SK-N-SH (cell line): ENCODE data around the gene DDI2. TPM values are rescaled to one million over a fixed set of nuclear protein-coding genes. Genes with fewer than 3 reads are reported as not detected.

Experiments
- CTCF ChIA-PET: fragments of 300-600, 350-600 bp; formaldehyde crosslinking; extraction: SDS; loops from one replicate; lab custom pipeline; 2021; lab: Yijun Ruan, JAX
- POLR2A ChIA-PET: fragments of 350-600 bp; sonication (Branson Sonifier 250); formaldehyde crosslinking; extraction: SDS; loops from one replicate; lab custom pipeline; 2020; ENCODE audit warnings: antibody characterized with exemption, inconsistent platforms; lab: Yijun Ruan, JAX
- DNase-seq: peaks from one replicate; pipeline ENCODE4 v3.0.0; 2012
- H2AFZ ChIP-seq: fragments of 200-600 bp; sonication (generic); 2 replicates; pipeline ENCODE4 v1.8.1; 2016; ENCODE audit warnings: antibody characterized with exemption, mild to moderate bottlenecking, low read depth
- H3F3A ChIP-seq: fragments of 200-600 bp; sonication (generic); replicated peaks from 2 replicates; pipeline ENCODE3; 2016; ENCODE audit warnings: antibody characterized with exemption, mild to moderate bottlenecking; ENCODE audit not compliant: insufficient read depth
- H3K27ac ChIP-seq, 2 experiments: fragments of 200-500 bp in 1 of 2; fragments of 200-600 bp in 1 of 2; sonication (Bioruptor generic) in 1 of 2; sonication (generic), shearing (Covaris generic) in 1 of 2; 2 replicates each; pipeline versions ENCODE4 v1.5.1 to v1.6.1; 2014 to 2016; ENCODE audit warnings: low read depth in 2 of 2, inconsistent platforms in 1 of 2, low read length in 1 of 2, mild to moderate bottlenecking in 1 of 2, mixed read lengths in 1 of 2
- H3K27me3 ChIP-seq: fragments of 200-600 bp; sonication (generic), shearing (Covaris generic); 2 replicates; pipeline ENCODE4 v1.6.1; 2016; ENCODE audit warnings: mixed run types; ENCODE audit not compliant: insufficient read depth
- H3K36me3 ChIP-seq, 2 experiments: fragments of 200-500 bp in 1 of 2; fragments of 200-600 bp in 1 of 2; sonication (Bioruptor generic) in 1 of 2; sonication (generic) in 1 of 2; replicated peaks in 1 of 2; 2 replicates each; pipeline versions ENCODE3 to v1.5.1; 2014 to 2016; ENCODE audit warnings: low read length in 1 of 2, mild to moderate bottlenecking in 1 of 2; ENCODE audit not compliant: insufficient read depth in 2 of 2, control insufficient read depth in 1 of 2
- H3K4me1 ChIP-seq, 2 experiments: fragments of 200-500 bp in 1 of 2; fragments of 200-600 bp in 1 of 2; sonication (Bioruptor generic) in 1 of 2; sonication (generic), shearing (Covaris generic) in 1 of 2; 2 replicates each; pipeline versions ENCODE4 v1.5.1 to v1.6.1; 2014 to 2016; ENCODE audit warnings: low read depth in 1 of 2, low read length in 1 of 2, mixed run types in 1 of 2; ENCODE audit not compliant: insufficient read depth in 2 of 2, control insufficient read depth in 1 of 2
- H3K4me2 ChIP-seq: fragments of 200-600 bp; sonication (generic), shearing (Covaris generic); 2 replicates; pipeline ENCODE4 v1.6.1; 2017; ENCODE audit warnings: mixed run types
- H3K4me3 ChIP-seq, 2 experiments: fragments of 200-500 bp in 1 of 2; fragments of 200-600 bp in 1 of 2; sonication (Bioruptor generic) in 1 of 2; sonication (generic), shearing (Covaris generic) in 1 of 2; 2 replicates each; pipeline versions ENCODE4 v1.5.1 to v1.8.1; 2014 to 2016; ENCODE audit warnings: low read depth in 2 of 2, inconsistent platforms in 1 of 2, low read length in 1 of 2, mild to moderate bottlenecking in 1 of 2, mixed read lengths in 1 of 2, moderate library complexity in 1 of 2
- H3K79me2 ChIP-seq: fragments of 200-600 bp; sonication (generic); 2 replicates; pipeline ENCODE4 v1.8.1; 2017; ENCODE audit warnings: mild to moderate bottlenecking; ENCODE audit not compliant: insufficient read depth
- H3K9ac ChIP-seq: fragments of 200-600 bp; sonication (generic); 2 replicates; pipeline ENCODE4 v1.6.1; 2017; ENCODE audit warnings: mixed run types
- H3K9me2 ChIP-seq: fragments of 200-600 bp; sonication (generic); 2 replicates; pipeline ENCODE4 v1.6.1; 2017; ENCODE audit warnings: mixed run types
- H3K9me3 ChIP-seq: fragments of 200-600 bp; sonication (generic); 2 replicates; pipeline ENCODE4 v1.6.1; 2017; ENCODE audit warnings: mixed run types, mild to moderate bottlenecking, moderate library complexity
- H4K20me1 ChIP-seq: fragments of 200-600 bp; sonication (generic); 2 replicates; pipeline ENCODE4 v1.6.1; 2017; ENCODE audit warnings: mild to moderate bottlenecking, mixed run types; ENCODE audit not compliant: insufficient read depth
- CHD2 ChIP-seq: fragments of 150-350 bp; IDR thresholded peaks from 2 replicates; pipeline ENCODE4 v1.6.1; 2018; ENCODE audit warnings: low read length; ENCODE audit not compliant: partially characterized antibody
- ELF1 ChIP-seq: IDR thresholded peaks from 2 replicates; pipeline ENCODE4 v1.4.0; 2012
- EP300 ChIP-seq, 2 experiments: IDR thresholded peaks; 2 replicates each; pipeline versions ENCODE4 v1.4.0 to v1.6.1; 2012; ENCODE audit warnings: borderline replicate concordance in 1 of 2, low read depth in 1 of 2, low read length in 1 of 2
- EZH2phosphoT487 ChIP-seq: fragments of 200-600 bp; sonication (generic); IDR thresholded peaks from 2 replicates; pipeline ENCODE4 v1.6.1; 2017; ENCODE audit warnings: low read depth, mixed run types, mild to moderate bottlenecking, antibody characterized with exemption, moderate library complexity, borderline replicate concordance
- FOXJ3 ChIP-seq: sonication (generic); formaldehyde crosslinking; IDR thresholded peaks from 2 replicates; pipeline ENCODE4 v1.5.1; 2020; ENCODE audit warnings: mild to moderate bottlenecking, missing genetic modification reagents
- GABPA ChIP-seq: IDR thresholded peaks from 2 replicates; pipeline ENCODE4 v1.4.0; 2012; ENCODE audit warnings: low read depth, mild to moderate bottlenecking
- GATA2 ChIP-seq: sonication (generic); formaldehyde crosslinking; IDR thresholded peaks from 2 replicates; pipeline ENCODE4 v1.5.0; 2020; ENCODE audit warnings: mild to moderate bottlenecking, missing genetic modification reagents
- IRF3 ChIP-seq: fragments of 150-350 bp; IDR thresholded peaks from 2 replicates; pipeline ENCODE4 v1.6.1; 2016; ENCODE audit warnings: mild to moderate bottlenecking, low read depth, low read length
- NFIC ChIP-seq: IDR thresholded peaks from 2 replicates; pipeline ENCODE4 v1.4.0; 2012; ENCODE audit warnings: borderline replicate concordance
- RCOR1 ChIP-seq: fragments of 150-350 bp; IDR thresholded peaks from 2 replicates; pipeline ENCODE4 v1.6.1; 2017; ENCODE audit warnings: antibody characterized with exemption, low read length
- RFX5 ChIP-seq: IDR thresholded peaks from 2 replicates; pipeline ENCODE4 v1.6.1; 2012; ENCODE audit warnings: mild to moderate bottlenecking, improper control_type of control experiment, low read length
- RXRA ChIP-seq: IDR thresholded peaks from 2 replicates; pipeline ENCODE4 v1.4.0; 2012; ENCODE audit warnings: low read depth, mild to moderate bottlenecking, borderline replicate concordance
- SMC3 ChIP-seq: IDR thresholded peaks from 2 replicates; pipeline ENCODE4 v1.6.1; 2012; ENCODE audit warnings: low read depth, low read length, improper control_type of control experiment
- TCF12 ChIP-seq: IDR thresholded peaks from 2 replicates; pipeline ENCODE4 v1.4.0; 2012
- TEAD4 ChIP-seq: IDR thresholded peaks from 2 replicates; pipeline ENCODE4 v1.4.0; 2012; ENCODE audit warnings: mild to moderate bottlenecking, borderline replicate concordance; ENCODE audit not compliant: insufficient read depth
- YY1 ChIP-seq: IDR thresholded peaks from 2 replicates; pipeline ENCODE4 v1.4.0; 2012; ENCODE audit warnings: low read depth, mild to moderate bottlenecking
- WGBS: methylation state at CpG from one replicate; pipeline ENCODE4 v1.1.6; 2017; ENCODE audit warnings: low lambda C conversion rate; 5-methylcytosine and 5-hydroxymethylcytosine counted together
- polyA plus RNA-seq, 3 experiments: library from polyadenylated mRNA; depleted of rRNA; stranded (reverse); fragments of >200 nt; gene quantifications; 2 replicates each; pipeline ENCODE4 v1.2.3, GENCODE V29; 2012
- TF ChIP-seq, protein P1 (sequence below): IDR thresholded peaks from 2 replicates; pipeline ENCODE4; 2012
- TF ChIP-seq, protein P2 (sequence below): IDR thresholded peaks from 2 replicates; pipeline ENCODE4 v1.6.1; 2012; ENCODE audit warnings: mild to moderate bottlenecking, low read depth, low read length, moderate library complexity
- TF ChIP-seq, protein P3 (sequence below): IDR thresholded peaks from 2 replicates; pipeline ENCODE4 v1.4.0; 2012; ENCODE audit warnings: low read depth
- TF ChIP-seq, protein P4 (sequence below): IDR thresholded peaks from 2 replicates; pipeline ENCODE4 v1.4.0; 2012; ENCODE audit warnings: low read depth, borderline replicate concordance

Gene DDI2
- polyA plus RNA-seq, 1 of the 3 experiments (the other 2 are of a cell fraction), result 2.8 TPM

DNA sequence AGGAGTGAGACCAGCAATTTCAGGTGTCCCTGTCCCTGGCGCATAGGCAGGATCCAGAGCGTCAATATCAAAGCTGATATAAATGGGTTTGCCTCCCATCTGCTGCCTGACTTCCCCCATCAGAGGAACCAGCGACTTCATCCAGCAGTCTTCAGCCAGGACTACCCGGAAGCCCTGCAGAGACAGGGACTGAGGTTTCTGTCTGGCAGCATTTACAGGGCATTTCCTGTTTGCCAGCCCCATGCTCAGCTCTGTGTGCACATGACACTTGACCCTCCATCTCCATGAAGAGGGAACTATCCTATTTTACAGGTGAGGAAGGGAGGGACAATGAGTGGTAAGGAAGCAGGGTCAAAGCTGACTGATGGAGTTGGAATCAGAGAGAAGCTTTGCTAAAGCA, 39.6 kb upstream of the DDI2 start:
- H3K36me3 ChIP-seq, result peaks cover 0 to 3% of the 10 kb centered on the region in 2 experiments
- POLR2A ChIA-PET, result no interaction called here
- H3K4me2 ChIP-seq, result no peak overlapping the region
- H3K4me3 ChIP-seq, result no peak overlapping the region
- peaks cover 2% of the 10 kb centered on the region for H3F3A ChIP-seq
- H4K20me1 ChIP-seq, result no peaks in the 10 kb centered on the region
- no peak overlapping the region for H3K9ac ChIP-seq
- no peaks in the 10 kb centered on the region for H3K9me3 ChIP-seq
- TF ChIP-seq NFIC (no peak), SMC3 (no peak), RCOR1 (no peak), GATA2 (CRISPR knock-in tag) (no peak), TCF12 (no peak), TEAD4 (no peak), EZH2phosphoT487 (no peak), YY1 (no peak), EP300 (IDR thresholded peaks at IDR 0.05; ENCODE audit: borderline replicate concordance in 1 of 2, low read depth in 1 of 2, low read length in 1 of 2) (no peak), RXRA (no peak), CHD2 (no peak), IRF3 (no peak), FOXJ3 (no peak), GABPA (no peak), RFX5 (no peak), ELF1 (no peak)
- TF ChIP-seq, protein P1, sequence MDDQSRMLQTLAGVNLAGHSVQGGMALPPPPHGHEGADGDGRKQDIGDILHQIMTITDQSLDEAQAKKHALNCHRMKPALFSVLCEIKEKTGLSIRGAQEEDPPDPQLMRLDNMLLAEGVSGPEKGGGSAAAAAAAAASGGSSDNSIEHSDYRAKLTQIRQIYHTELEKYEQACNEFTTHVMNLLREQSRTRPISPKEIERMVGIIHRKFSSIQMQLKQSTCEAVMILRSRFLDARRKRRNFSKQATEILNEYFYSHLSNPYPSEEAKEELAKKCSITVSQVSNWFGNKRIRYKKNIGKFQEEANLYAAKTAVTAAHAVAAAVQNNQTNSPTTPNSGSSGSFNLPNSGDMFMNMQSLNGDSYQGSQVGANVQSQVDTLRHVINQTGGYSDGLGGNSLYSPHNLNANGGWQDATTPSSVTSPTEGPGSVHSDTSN, result no peak
- TF ChIP-seq, protein P2, sequence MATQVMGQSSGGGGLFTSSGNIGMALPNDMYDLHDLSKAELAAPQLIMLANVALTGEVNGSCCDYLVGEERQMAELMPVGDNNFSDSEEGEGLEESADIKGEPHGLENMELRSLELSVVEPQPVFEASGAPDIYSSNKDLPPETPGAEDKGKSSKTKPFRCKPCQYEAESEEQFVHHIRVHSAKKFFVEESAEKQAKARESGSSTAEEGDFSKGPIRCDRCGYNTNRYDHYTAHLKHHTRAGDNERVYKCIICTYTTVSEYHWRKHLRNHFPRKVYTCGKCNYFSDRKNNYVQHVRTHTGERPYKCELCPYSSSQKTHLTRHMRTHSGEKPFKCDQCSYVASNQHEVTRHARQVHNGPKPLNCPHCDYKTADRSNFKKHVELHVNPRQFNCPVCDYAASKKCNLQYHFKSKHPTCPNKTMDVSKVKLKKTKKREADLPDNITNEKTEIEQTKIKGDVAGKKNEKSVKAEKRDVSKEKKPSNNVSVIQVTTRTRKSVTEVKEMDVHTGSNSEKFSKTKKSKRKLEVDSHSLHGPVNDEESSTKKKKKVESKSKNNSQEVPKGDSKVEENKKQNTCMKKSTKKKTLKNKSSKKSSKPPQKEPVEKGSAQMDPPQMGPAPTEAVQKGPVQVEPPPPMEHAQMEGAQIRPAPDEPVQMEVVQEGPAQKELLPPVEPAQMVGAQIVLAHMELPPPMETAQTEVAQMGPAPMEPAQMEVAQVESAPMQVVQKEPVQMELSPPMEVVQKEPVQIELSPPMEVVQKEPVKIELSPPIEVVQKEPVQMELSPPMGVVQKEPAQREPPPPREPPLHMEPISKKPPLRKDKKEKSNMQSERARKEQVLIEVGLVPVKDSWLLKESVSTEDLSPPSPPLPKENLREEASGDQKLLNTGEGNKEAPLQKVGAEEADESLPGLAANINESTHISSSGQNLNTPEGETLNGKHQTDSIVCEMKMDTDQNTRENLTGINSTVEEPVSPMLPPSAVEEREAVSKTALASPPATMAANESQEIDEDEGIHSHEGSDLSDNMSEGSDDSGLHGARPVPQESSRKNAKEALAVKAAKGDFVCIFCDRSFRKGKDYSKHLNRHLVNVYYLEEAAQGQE, result no peak
- TF ChIP-seq, protein P3, sequence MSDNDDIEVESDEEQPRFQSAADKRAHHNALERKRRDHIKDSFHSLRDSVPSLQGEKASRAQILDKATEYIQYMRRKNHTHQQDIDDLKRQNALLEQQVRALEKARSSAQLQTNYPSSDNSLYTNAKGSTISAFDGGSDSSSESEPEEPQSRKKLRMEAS, result no peak
- TF ChIP-seq, protein P4, sequence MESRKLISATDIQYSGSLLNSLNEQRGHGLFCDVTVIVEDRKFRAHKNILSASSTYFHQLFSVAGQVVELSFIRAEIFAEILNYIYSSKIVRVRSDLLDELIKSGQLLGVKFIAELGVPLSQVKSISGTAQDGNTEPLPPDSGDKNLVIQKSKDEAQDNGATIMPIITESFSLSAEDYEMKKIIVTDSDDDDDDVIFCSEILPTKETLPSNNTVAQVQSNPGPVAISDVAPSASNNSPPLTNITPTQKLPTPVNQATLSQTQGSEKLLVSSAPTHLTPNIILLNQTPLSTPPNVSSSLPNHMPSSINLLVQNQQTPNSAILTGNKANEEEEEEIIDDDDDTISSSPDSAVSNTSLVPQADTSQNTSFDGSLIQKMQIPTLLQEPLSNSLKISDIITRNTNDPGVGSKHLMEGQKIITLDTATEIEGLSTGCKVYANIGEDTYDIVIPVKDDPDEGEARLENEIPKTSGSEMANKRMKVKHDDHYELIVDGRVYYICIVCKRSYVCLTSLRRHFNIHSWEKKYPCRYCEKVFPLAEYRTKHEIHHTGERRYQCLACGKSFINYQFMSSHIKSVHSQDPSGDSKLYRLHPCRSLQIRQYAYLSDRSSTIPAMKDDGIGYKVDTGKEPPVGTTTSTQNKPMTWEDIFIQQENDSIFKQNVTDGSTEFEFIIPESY, result no peak
- TF ChIP-seq, all 33 proteins: peak for 0
- Histone ChIP-seq H3K27me3 (no peaks in the 10 kb centered on the region), H3K4me1 (no peaks in the 10 kb centered on the region), H3K79me2 (no peaks in the 10 kb centered on the region), H3K9me2 (no peaks in the 10 kb centered on the region), H3K27ac (no peak overlapping the region), H2AFZ (no peak overlapping the region)
- 90% methylated on average over 2 of the region's 4 CpGs for WGBS
- DNase-seq, result no peak
- CTCF ChIA-PET, result no interaction called here
